H9 (cell line): Measurements from ENCODE around the gene TAF11L7. TPM values are rescaled to one million over a fixed set of nuclear protein-coding genes. Genes with fewer than 3 reads are reported as not detected.
"Not testable (repeated sequence)": the region's sequence is repeated elsewhere in the genome, so short reads cannot be mapped to it uniquely, and the experiment has no call there.

Source experiments
- DNase-seq: peaks from one replicate; pipeline ENCODE4 v3.0.0-alpha.2; 2017
- H2AFZ ChIP-seq: one replicate; pipeline ENCODE4 v1.6.1; 2013; ENCODE audit warnings: mild to moderate bottlenecking, low read length, control low read depth, moderate library complexity
- H2AK5ac ChIP-seq: 2 replicates; pipeline ENCODE4 v1.6.1; 2013; ENCODE audit warnings: low read length, control low read depth, mixed read lengths; ENCODE audit not compliant: insufficient read length
- H2BK120ac ChIP-seq: one replicate; pipeline ENCODE4 v1.6.1; 2013; ENCODE audit warnings: low read depth, mild to moderate bottlenecking, low read length, control low read depth, inconsistent platforms; ENCODE audit not compliant: poor library complexity, severe bottlenecking
- H2BK12ac ChIP-seq: 2 replicates; pipeline ENCODE4 v1.6.1; 2013; ENCODE audit warnings: low read length, control low read depth, mixed read lengths, low read depth; ENCODE audit not compliant: insufficient read length
- H2BK15ac ChIP-seq: 2 replicates; pipeline ENCODE4 v1.6.1; 2013; ENCODE audit warnings: low read depth, low read length, control low read depth
- H2BK20ac ChIP-seq: one replicate; pipeline ENCODE4 v1.6.1; 2013; ENCODE audit warnings: low read depth, mild to moderate bottlenecking, low read length, control low read depth, inconsistent platforms; ENCODE audit not compliant: poor library complexity, severe bottlenecking
- H2BK5ac ChIP-seq: 2 replicates; pipeline ENCODE4 v1.6.1; 2013; ENCODE audit warnings: low read length, control low read depth, mixed read lengths; ENCODE audit not compliant: insufficient read length
- H3K14ac ChIP-seq: 2 replicates; pipeline ENCODE4 v1.6.1; 2013; ENCODE audit warnings: low read length, control low read depth; ENCODE audit not compliant: insufficient read depth
- H3K18ac ChIP-seq: 2 replicates; pipeline ENCODE4 v1.6.1; 2013; ENCODE audit warnings: low read depth, mild to moderate bottlenecking, mixed read lengths, low read length, control low read depth; ENCODE audit not compliant: insufficient read length
- H3K23ac ChIP-seq: 2 replicates; pipeline ENCODE4 v1.6.1; 2013; ENCODE audit warnings: low read length, control low read depth, mixed read lengths, low read depth; ENCODE audit not compliant: insufficient read length
- H3K23me2 ChIP-seq: 2 replicates; pipeline ENCODE4 v1.6.1; 2013; ENCODE audit warnings: low read depth, mild to moderate bottlenecking, mixed read lengths, low read length, control low read depth; ENCODE audit not compliant: insufficient read length, poor library complexity, severe bottlenecking
- H3K27ac ChIP-seq: 2 replicates; pipeline ENCODE4 v1.5.1; 2013; ENCODE audit warnings: low read length, control low read depth, mixed read lengths, low read depth; ENCODE audit not compliant: insufficient read length
- H3K27me3 ChIP-seq: 2 replicates; pipeline ENCODE4 v1.6.1; 2013; ENCODE audit warnings: low read length, control low read depth, inconsistent platforms; ENCODE audit not compliant: insufficient read depth
- H3K4ac ChIP-seq: 2 replicates; pipeline ENCODE4 v1.6.1; 2013; ENCODE audit warnings: low read depth, mild to moderate bottlenecking, control low read depth, inconsistent platforms, low read length, moderate library complexity
- H3K4me1 ChIP-seq: 2 replicates; pipeline ENCODE4 v1.6.1; 2013; ENCODE audit warnings: low read length, control low read depth, inconsistent platforms; ENCODE audit not compliant: insufficient read depth
- H3K4me2 ChIP-seq: 2 replicates; pipeline ENCODE4 v1.6.1; 2013; ENCODE audit warnings: low read length, control low read depth, mixed read lengths; ENCODE audit not compliant: insufficient read length, insufficient read depth
- H3K56ac ChIP-seq: 2 replicates; pipeline ENCODE4 v1.6.1; 2013; ENCODE audit warnings: low read depth, mild to moderate bottlenecking, mixed read lengths, low read length, control low read depth; ENCODE audit not compliant: insufficient read length
- H3K79me1 ChIP-seq: 2 replicates; pipeline ENCODE4 v1.6.1; 2013; ENCODE audit warnings: low read depth, mild to moderate bottlenecking, moderate library complexity, low read length, control low read depth, inconsistent platforms; ENCODE audit not compliant: insufficient read depth, poor library complexity, severe bottlenecking
- H3K79me2 ChIP-seq: 2 replicates; pipeline ENCODE4 v1.6.1; 2013; ENCODE audit warnings: low read length, control low read depth, inconsistent platforms; ENCODE audit not compliant: insufficient read depth
- H3K9ac ChIP-seq: 2 replicates; pipeline ENCODE4 v1.6.1; 2013; ENCODE audit warnings: low read length, control low read depth, mixed read lengths; ENCODE audit not compliant: insufficient read length; ENCODE audit errors: extremely low read depth
- H3K9me3 ChIP-seq: one replicate; pipeline ENCODE4 v1.6.1; 2013; ENCODE audit warnings: low read depth, low read length, inconsistent platforms; ENCODE audit not compliant: control insufficient read depth
- H3T11ph ChIP-seq: one replicate; pipeline ENCODE4 v1.6.1; 2013; ENCODE audit warnings: mild to moderate bottlenecking, low read length, control low read depth, inconsistent platforms
- H4K20me1 ChIP-seq: one replicate; pipeline ENCODE4 v1.6.1; 2013; ENCODE audit not compliant: control insufficient read depth, insufficient read length, insufficient read depth
- H4K5ac ChIP-seq: 2 replicates; pipeline ENCODE4 v1.6.1; 2013; ENCODE audit warnings: low read depth, mild to moderate bottlenecking, mixed read lengths, low read length, control low read depth; ENCODE audit not compliant: insufficient read length
- H4K8ac ChIP-seq: replicated peaks from 2 replicates; pipeline ENCODE4 v1.6.1; 2013; ENCODE audit warnings: low read length, control low read depth, mixed read lengths, low read depth; ENCODE audit not compliant: insufficient read length
- H4K91ac ChIP-seq: 2 replicates; pipeline ENCODE4 v1.6.1; 2013; ENCODE audit warnings: low read depth, mild to moderate bottlenecking, moderate library complexity, mixed read lengths, low read length, control low read depth; ENCODE audit not compliant: insufficient read length
- H3K27ac Mint-ChIP-seq, 3 experiments: 2 replicates in 2 of 3; 3 replicates in 1 of 3; pipeline ENCODE4 v1.8.0; 2020 to 2021; ENCODE audit warnings: mixed read lengths in 3 of 3, mild to moderate bottlenecking in 1 of 3, moderate library complexity in 1 of 3
- H3K27me3 Mint-ChIP-seq: 2 replicates; pipeline ENCODE4 v1.8.0; 2021; ENCODE audit warnings: low read depth, mild to moderate bottlenecking, moderate library complexity, mixed read lengths
- H3K36me3 Mint-ChIP-seq, 3 experiments: 2 replicates in 2 of 3; 3 replicates in 1 of 3; pipeline ENCODE4 v1.8.0; 2020 to 2021; ENCODE audit warnings: low read depth in 3 of 3, mixed read lengths in 3 of 3; ENCODE audit not compliant: insufficient read depth in 1 of 3
- H3K4me1 Mint-ChIP-seq, 2 experiments: 2 replicates each; pipeline ENCODE4 v1.8.0; 2020; ENCODE audit warnings: mixed read lengths in 2 of 2
- H3K4me3 Mint-ChIP-seq, 2 experiments: 2 replicates in 1 of 2; 3 replicates in 1 of 2; pipeline ENCODE4 v1.8.0; 2020 to 2021; ENCODE audit warnings: mild to moderate bottlenecking in 2 of 2, mixed read lengths in 2 of 2, moderate library complexity in 1 of 2
- H3K9me3 Mint-ChIP-seq, 2 experiments: 2 replicates in 1 of 2; 3 replicates in 1 of 2; pipeline ENCODE4 v1.8.0; 2020; ENCODE audit warnings: mild to moderate bottlenecking in 2 of 2, mixed read lengths in 2 of 2, moderate library complexity in 1 of 2
- CTCF ChIP-seq: fragments of 200-600 bp; sonication (generic); conservative IDR thresholded peaks from 3 replicates; pipeline ENCODE4 v1.8.0; 2021; ENCODE audit warnings: antibody characterized with exemption, mild to moderate bottlenecking
- WGBS: extraction: QIAGEN DNeasy Blood & Tissue Kit; methylation state at CpG from one replicate; pipeline ENCODE4 v1.1.7; 2013; ENCODE audit warnings: missing lambda C conversion rate, low lambda C conversion rate, mixed read lengths; ENCODE audit not compliant: insufficient read length; ENCODE audit errors: extremely low coverage; 5-methylcytosine and 5-hydroxymethylcytosine counted together
- total RNA-seq: library from RNA; stranded (reverse); gene quantifications from 2 replicates; pipeline ENCODE4 v1.2.1, GENCODE V29; 2021

Gene TAF11L7
- total RNA-seq, 1 experiment from 2014 or later: not detected

DNA sequence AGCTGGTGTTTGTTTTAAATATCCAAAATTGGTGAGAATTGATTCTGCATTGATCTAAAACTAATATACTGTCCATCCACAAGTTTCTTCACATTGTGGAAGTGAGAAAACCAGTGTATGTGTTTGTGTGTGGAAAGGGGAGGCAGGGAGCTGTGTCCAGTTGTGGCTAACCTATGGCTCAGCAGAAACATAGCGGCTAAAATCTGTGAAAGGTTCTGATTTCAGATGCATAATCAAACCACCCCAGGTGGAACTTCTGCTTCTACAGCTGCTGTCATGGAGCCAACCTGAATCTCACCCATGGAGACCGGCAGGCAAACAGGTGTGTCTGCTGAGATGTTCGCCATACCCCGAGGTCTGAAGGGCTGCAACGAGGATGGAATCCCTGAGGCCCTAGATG lies 48.6 kb upstream of the TAF11L7 start, which contains the start of gene TAF11L14:
Gene TAF11L14, plus strand, starts transcription at position 301 of the 400 bp plus-strand sequence.
- no peak within 1 kb of the TSS for H2BK20ac ChIP-seq
- no peaks in the 10 kb centered on the region for H3K9me3 ChIP-seq
- no peaks in the 10 kb centered on the region for H3K23me2 ChIP-seq
- no peak within 1 kb of the TSS for H2AFZ ChIP-seq
- DNase-seq: no peak
- H3K27me3 ChIP-seq: no peaks in the 10 kb centered on the region
- Mint-ChIP-seq H3K4me1 (no peaks in the 10 kb centered on the region), H3K4me3 (no peak within 1 kb of the TSS), H3K9me3 (peaks cover 0 to 2% of the 10 kb centered on the region in 2 experiments; a peak in 3 of 5 replicates), H3K27me3 (no peaks in the 10 kb centered on the region), H3K36me3 (no peaks in the 10 kb centered on the region), H3K27ac (no peak within 1 kb of the TSS)
- no peak within 1 kb of the TSS for H3T11ph ChIP-seq
- no peak within 1 kb of the TSS for H2BK12ac ChIP-seq
- H3K4ac ChIP-seq: no peak within 1 kb of the TSS
- H2AK5ac ChIP-seq: no peak within 1 kb of the TSS
- H2BK15ac ChIP-seq: no peak within 1 kb of the TSS
- no peak within 1 kb of the TSS for H4K5ac ChIP-seq
- WGBS: no CpG with 5 or more reads among the region's 5 CpGs
- no peaks in the 10 kb centered on the region for H3K4me1 ChIP-seq
- H3K56ac ChIP-seq: no peak within 1 kb of the TSS
- H2BK120ac ChIP-seq: no peak within 1 kb of the TSS
- H3K27ac ChIP-seq: no peak within 1 kb of the TSS
- H2BK5ac ChIP-seq: no peak within 1 kb of the TSS
- no peak within 1 kb of the TSS for H3K18ac ChIP-seq
- no peak within 1 kb of the TSS for H3K9ac ChIP-seq
- H3K23ac ChIP-seq: no peak within 1 kb of the TSS
- no peaks in the 10 kb centered on the region for H3K79me2 ChIP-seq
- no peak within 1 kb of the TSS for H4K91ac ChIP-seq
- no peak within 1 kb of the TSS for H4K8ac ChIP-seq
- no peak within 1 kb of the TSS for H3K14ac ChIP-seq
- no peak for TF ChIP-seq CTCF
- no peak within 1 kb of the TSS for H3K4me2 ChIP-seq
- no peaks in the 10 kb centered on the region for H4K20me1 ChIP-seq
- H3K79me1 ChIP-seq: no peaks in the 10 kb centered on the region

DNA sequence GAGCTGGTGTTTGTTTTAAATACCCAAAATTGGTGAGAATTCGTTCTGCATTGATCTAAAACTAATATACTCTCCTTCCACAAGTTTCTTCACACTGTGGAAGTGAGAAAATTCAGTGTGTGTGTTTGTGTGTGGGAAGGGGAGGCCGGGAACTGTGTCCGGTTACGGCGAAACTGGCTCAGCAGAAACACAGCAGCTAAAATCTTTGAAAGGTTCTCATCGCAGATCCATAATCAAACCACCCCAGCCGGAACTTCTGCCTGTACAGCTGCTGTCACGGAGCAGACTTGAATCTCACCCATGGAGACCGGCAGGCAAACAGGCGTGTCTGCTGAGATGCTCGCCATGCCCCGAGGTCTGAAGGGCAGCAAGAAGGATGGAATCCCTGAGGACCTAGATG lies 46.2 kb upstream of the TAF11L7 start, which contains the start of gene TAF11L13:
Gene TAF11L13, plus strand, starts transcription at position 301 of the 400 bp plus-strand sequence.
- H4K8ac ChIP-seq, H2BK15ac ChIP-seq, H3K4me2 ChIP-seq, H3K36me3 Mint-ChIP-seq, H3K23ac ChIP-seq, H3K9me3 Mint-ChIP-seq, H3K79me2 ChIP-seq, H3K27ac ChIP-seq, H3K56ac ChIP-seq, H3K9me3 ChIP-seq, H2BK12ac ChIP-seq, H3T11ph ChIP-seq, H4K5ac ChIP-seq, DNase-seq, H3K23me2 ChIP-seq, H3K27me3 ChIP-seq, H2AK5ac ChIP-seq, H3K4ac ChIP-seq, H3K18ac ChIP-seq, H3K9ac ChIP-seq, H3K4me3 Mint-ChIP-seq, H3K27ac Mint-ChIP-seq, H3K79me1 ChIP-seq, H3K4me1 ChIP-seq, H3K27me3 Mint-ChIP-seq, H4K20me1 ChIP-seq, H2BK5ac ChIP-seq, H2BK20ac ChIP-seq, H2AFZ ChIP-seq, H3K4me1 Mint-ChIP-seq, H3K14ac ChIP-seq, H4K91ac ChIP-seq, H2BK120ac ChIP-seq: not testable (repeated sequence)
- WGBS: no CpG with 5 or more reads among the region's 12 CpGs
